Spleen (tissue), 7 donors: ENCODE data around the gene FLACC1.
"Not testable (repeated sequence)": the region's sequence is repeated elsewhere in the genome, so short reads cannot be mapped to it uniquely, and the experiment has no call there.

Source experiments
- CTCF ChIP-seq, 11 experiments: fragments of 200-600 bp in 7 of 11; fragments of 450-650 bp in 4 of 11; sonication (generic) in 4 of 11; IDR thresholded peaks in 8 of 11; conservative IDR thresholded peaks in 3 of 11; 1 replicate in 7 of 11; 2 replicates in 4 of 11; pipeline versions ENCODE4 v1.4.0 to v1.8.0; 2016 to 2021; ENCODE audit warnings: antibody characterized with exemption in 11 of 11, inconsistent platforms in 4 of 11, mild to moderate bottlenecking in 1 of 11
- POLR2A ChIP-seq, 3 donors: fragments of 450-650 bp; IDR thresholded peaks; one replicate each; pipeline ENCODE4 v1.5.1; 2017; ENCODE audit warnings: antibody characterized with exemption in 3 of 3, mild to moderate bottlenecking in 1 of 3
- donor health status: DM: no; HTN: no; CAD: no; lungs with moderate emphysema.
- donor health status: DM: no; HTN: no; CAD: no.
- donor health status: DM: no; HTN: no; CAD: no.

GRCh38 chr2:201239167-201239935 is 117.8 kb downstream of the FLACC1 start:
- TF ChIP-seq CTCF (IDR thresholded peaks at IDR 0.05 in 8 of 11, conservative IDR thresholded peaks at IDR 0.05 in 3 of 11); POLR2A (IDR thresholded peaks at IDR 0.05): not testable (repeated sequence)
